Tibial artery (tissue), 4 donors: ENCODE data around the gene LPP.
"Not testable (repeated sequence)": the region's sequence is repeated elsewhere in the genome, so short reads cannot be mapped to it uniquely, and the experiment has no call there.

Source experiments
- DNase-seq, 2 donors: peaks; one replicate each; pipeline ENCODE4 v3.0.0-alpha.2; 2019
- H3K27ac ChIP-seq, 2 donors: fragments of 200-600 bp; sonication (generic) in 1 of 2; 1 replicate in 1 of 2; 2 replicates in 1 of 2; pipeline ENCODE4 v1.5.1; 2018 to 2019; ENCODE audit warnings: mild to moderate bottlenecking in 1 of 2
- H3K27me3 ChIP-seq, 2 donors: fragments of 200-600 bp; sonication (generic) in 1 of 2; one replicate each; pipeline versions ENCODE4 v1.5.1 to v1.6.0; 2016 to 2019
- H3K36me3 ChIP-seq, 3 donors: fragments of 200-600 bp; sonication (generic) in 2 of 3; one replicate each; pipeline ENCODE4 v1.5.1; 2016 to 2019; ENCODE audit warnings: mild to moderate bottlenecking in 2 of 3
- H3K4me1 ChIP-seq, 4 donors: fragments of 200-600 bp; sonication (generic) in 2 of 4; 1 replicate in 3 of 4; 2 replicates in 1 of 4; pipeline ENCODE4 v1.5.1; 2016 to 2019
- H3K4me3 ChIP-seq, 2 donors: fragments of 200-600 bp; sonication (generic) in 1 of 2; 1 replicate in 1 of 2; 2 replicates in 1 of 2; pipeline ENCODE4 v1.5.1; 2018 to 2019; ENCODE audit warnings: mild to moderate bottlenecking in 2 of 2
- H3K9me3 ChIP-seq, 3 donors: fragments of 200-600 bp; sonication (generic) in 1 of 3; one replicate each; pipeline ENCODE4 v1.5.1; 2016 to 2019
- CTCF ChIP-seq, 2 experiments: fragments of 200-600 bp in 1 of 2; fragments of 450-650 bp in 1 of 2; IDR thresholded peaks; one replicate each; pipeline ENCODE4 v1.5.1; 2017 to 2019; ENCODE audit warnings: antibody characterized with exemption in 2 of 2, mild to moderate bottlenecking in 1 of 2, moderate library complexity in 1 of 2
- intact Hi-C: fragments of 100-400 bp; cut with DNase I; formaldehyde crosslinking; loops from one replicate; pipeline ENCODE4 v1.15.0; 2023; ENCODE audit warnings: low total_unique reads

The LPP gene

GRCh38 chr3:188700918-188701317, 547.0 kb downstream of the LPP start:
- Histone ChIP-seq H3K4me3 (no peak overlapping the region), H3K36me3 (peaks cover 0 to 4% (median 0%) of the 10 kb centered on the region in 3 donors), H3K4me1 (peaks cover 0 to 84% (median 22%) of the 10 kb centered on the region in 4 donors), H3K27me3 (no peaks in the 10 kb centered on the region), H3K9me3 (no peaks in the 10 kb centered on the region), H3K27ac (no peak overlapping the region)
- DNase-seq = no peak
- no peak for TF ChIP-seq CTCF (IDR thresholded peaks at IDR 0.05)
- intact Hi-C loops = no loop called here

- Histone ChIP-seq H3K4me3 (no peak overlapping the region), H3K27me3 (no peaks in the 10 kb centered on the region), H3K27ac (no peak overlapping the region), H3K4me1 (peaks cover 0 to 82% (median 23%) of the 10 kb centered on the region in 4 donors), H3K36me3 (peaks cover 0 to 4% (median 0%) of the 10 kb centered on the region in 3 donors), H3K9me3 (no peaks in the 10 kb centered on the region)
- DNase-seq = no peak
- intact Hi-C loops = no loop called here
- no peak for TF ChIP-seq CTCF (IDR thresholded peaks at IDR 0.05)
Observed at GRCh38 chr3:188701485-188701969, 547.6 kb downstream of the LPP start.

GRCh38 chr3:188702028-188702427, 548.1 kb downstream of the LPP start:
- DNase-seq, intact Hi-C loops: not testable (repeated sequence)

GRCh38 chr3:188706176-188706575, 552.2 kb downstream of the LPP start:
- DNase-seq = no peak
- Histone ChIP-seq H3K4me3 (no peak overlapping the region), H3K4me1 (peaks cover 0 to 71% (median 8%) of the 10 kb centered on the region in 4 donors), H3K27ac (no peak overlapping the region), H3K27me3 (no peaks in the 10 kb centered on the region), H3K9me3 (no peaks in the 10 kb centered on the region), H3K36me3 (peaks cover 13 to 26% (median 15%) of the 10 kb centered on the region in 3 donors)
- intact Hi-C loops = no loop called here
- TF ChIP-seq CTCF (IDR thresholded peaks at IDR 0.05) = no peak

More at GRCh38 chr3:188702028-188702427, 548.1 kb downstream of the LPP start:
- not testable (repeated sequence) for H3K36me3 ChIP-seq, H3K27me3 ChIP-seq, H3K4me3 ChIP-seq, H3K27ac ChIP-seq, H3K9me3 ChIP-seq
- H3K4me1 ChIP-seq = peaks cover 0 to 82% (median 24%) of the 10 kb centered on the region in 4 donors

- H3K9me3 ChIP-seq = no peaks in the 10 kb centered on the region
- intact Hi-C loops = no loop called here
- no peak for DNase-seq
- peaks cover 13 to 26% (median 15%) of the 10 kb centered on the region in 3 donors for H3K36me3 ChIP-seq
- H3K4me1 ChIP-seq = peaks cover 0 to 71% (median 6%) of the 10 kb centered on the region in 4 donors
- H3K27me3 ChIP-seq = no peaks in the 10 kb centered on the region
- no peak for TF ChIP-seq CTCF (IDR thresholded peaks at IDR 0.05)
- no peak overlapping the region for H3K4me3 ChIP-seq
- no peak overlapping the region for H3K27ac ChIP-seq
Observed at GRCh38 chr3:188706599-188706998, 552.6 kb downstream of the LPP start.

GRCh38 chr3:188707381-188708288, 553.7 kb downstream of the LPP start:
- Histone ChIP-seq H3K27me3 (no peaks in the 10 kb centered on the region), H3K27ac (peak overlapping the region in 1 of 2 donors; percentile 13), H3K4me3 (no peak overlapping the region), H3K9me3 (no peaks in the 10 kb centered on the region), H3K4me1 (peaks cover 0 to 71% (median 12%) of the 10 kb centered on the region in 4 donors), H3K36me3 (peaks cover 13 to 26% (median 15%) of the 10 kb centered on the region in 3 donors)
- DNase-seq = no peak
- intact Hi-C loops = no loop called here
- TF ChIP-seq CTCF (IDR thresholded peaks at IDR 0.05) = no peak
